PC-9 (cell line): Measurements from ENCODE around the gene MAGI1. TPM values are rescaled to one million over a fixed set of nuclear protein-coding genes. Genes with fewer than 3 reads are reported as not detected.

Experiments
- BruUV-seq: library from RNA; stranded (reverse); fragments of 400-500 nt; replicated peaks from 2 replicates; lab custom pipeline; 2021; lab: Mats Ljungman, UMichigan
- CTCF ChIA-PET: fragments of 300-600 bp; sonication (Branson Sonifier 250); formaldehyde crosslinking; loops from one replicate; lab custom pipeline; 2022; ENCODE audit warnings: antibody characterized with exemption; lab: Charles Lee
- POLR2A ChIA-PET: fragments of 300-600 bp; sonication (Branson Sonifier 250); formaldehyde crosslinking; loops from one replicate; lab custom pipeline; 2022; ENCODE audit warnings: antibody characterized with exemption; ENCODE audit not compliant: unreplicated experiment; lab: Charles Lee
- DNase-seq, 2 experiments: peaks; one replicate each; pipeline versions ENCODE4 v3.0.0 to v3.0.0-alpha.2; 2015 to 2022; ENCODE audit warnings: mixed read lengths in 1 of 2
- H2AFZ ChIP-seq: fragments of 200-600 bp; sonication (generic); 2 replicates; pipeline ENCODE4 v1.8.1; 2017; ENCODE audit warnings: antibody characterized with exemption
- H3F3A ChIP-seq: fragments of 200-600 bp; sonication (generic); 2 replicates; pipeline ENCODE4 v1.8.1; 2017; ENCODE audit warnings: antibody characterized with exemption, mild to moderate bottlenecking, low read depth; ENCODE audit not compliant: insufficient read depth
- H3K27ac ChIP-seq: fragments of 200-600 bp; sonication (generic); 2 replicates; pipeline ENCODE4 v1.6.1; 2016; ENCODE audit warnings: mixed run types
- H3K27me3 ChIP-seq: fragments of 200-600 bp; sonication (generic); 2 replicates; pipeline ENCODE4 v1.6.1; 2016; ENCODE audit warnings: low read depth, mixed run types; ENCODE audit not compliant: insufficient read depth
- H3K36me3 ChIP-seq: fragments of 200-600 bp; sonication (generic); 2 replicates; pipeline ENCODE4 v1.6.1; 2016; ENCODE audit warnings: low read depth, mixed run types
- H3K4me1 ChIP-seq: fragments of 200-600 bp; sonication (generic); replicated peaks from 2 replicates; pipeline ENCODE4 v1.6.1; 2016; ENCODE audit warnings: mixed run types; ENCODE audit not compliant: insufficient read depth
- H3K4me2 ChIP-seq: fragments of 200-600 bp; sonication (generic); 2 replicates; pipeline ENCODE4 v1.6.1; 2017; ENCODE audit warnings: mixed run types
- H3K4me3 ChIP-seq: fragments of 200-600 bp; sonication (generic); 2 replicates; pipeline ENCODE4 v1.6.1; 2016; ENCODE audit warnings: mixed run types
- H3K79me2 ChIP-seq: fragments of 200-600 bp; sonication (generic); 2 replicates; pipeline ENCODE4 v1.6.1; 2017; ENCODE audit warnings: low read depth, mixed run types
- H3K9me2 ChIP-seq: fragments of 200-600 bp; sonication (generic); 2 replicates; pipeline ENCODE4 v1.8.1; 2017; ENCODE audit warnings: mild to moderate bottlenecking; ENCODE audit not compliant: insufficient read depth
- H3K9me3 ChIP-seq: fragments of 200-600 bp; sonication (generic); 2 replicates; pipeline ENCODE4 v1.8.1; 2016; ENCODE audit warnings: low read depth; ENCODE audit not compliant: insufficient read depth
- H4K20me1 ChIP-seq: fragments of 200-600 bp; sonication (generic); 2 replicates; pipeline ENCODE4 v1.8.1; 2017; ENCODE audit not compliant: insufficient read depth
- CTCF ChIP-seq: fragments of 200-600 bp; sonication (generic); conservative IDR thresholded peaks from 2 replicates; pipeline ENCODE4 v1.6.1; 2017; ENCODE audit warnings: mixed run types, antibody characterized with exemption, mild to moderate bottlenecking, moderate library complexity
- EZH2 ChIP-seq: fragments of 200-600 bp; sonication (generic); IDR thresholded peaks from 2 replicates; pipeline ENCODE4 v1.8.0; 2017; ENCODE audit warnings: antibody characterized with exemption, low read depth
- intact Hi-C: fragments of 100-400 bp; cut with micrococcal nuclease; formaldehyde crosslinking; loops from one replicate; pipeline ENCODE4 v1.10.0; 2022; ENCODE audit not compliant: unreplicated experiment
- total RNA-seq: library from RNA; stranded (reverse); gene quantifications from 2 replicates; pipeline ENCODE4 v1.2.3, GENCODE V29; 2021

MAGI1 gene
- total RNA-seq, 1 experiment from 2014 or later = 23.3 TPM

- H3K4me3 ChIP-seq = no peak overlapping the region
- no peaks in the 10 kb centered on the region for H3K36me3 ChIP-seq
- no peak for DNase-seq
- no peak overlapping the region for H3K27ac ChIP-seq
- TF ChIP-seq EZH2 = no peak
- no peak for TF ChIP-seq CTCF
- H3K27me3 ChIP-seq = no peaks in the 10 kb centered on the region
- no peak overlapping the region for H3K4me2 ChIP-seq
- no peaks in the 10 kb centered on the region for H3K9me2 ChIP-seq
- no peaks in the 10 kb centered on the region for H3F3A ChIP-seq
- BruUV-seq = no TSS peak
- H3K9me3 ChIP-seq = no peaks in the 10 kb centered on the region
- H4K20me1 ChIP-seq = no peaks in the 10 kb centered on the region
- POLR2A ChIA-PET = no interaction called here
- intact Hi-C loops = no loop called here
- no peak overlapping the region for H2AFZ ChIP-seq
- CTCF ChIA-PET = no interaction called here
- peaks cover 8% of the 10 kb centered on the region; the same call in 1 of the 2 replicates for H3K79me2 ChIP-seq
- H3K4me1 ChIP-seq = 0 out of 2 replicates have a peak, but pooled peaks cover 8% of the 10 kb centered on the region
Observed at GRCh38 chr3:65846936-65847335, 191.8 kb downstream of the MAGI1 start.

- no TSS peak for BruUV-seq
- Histone ChIP-seq H3F3A (no peaks in the 10 kb centered on the region), H3K79me2 (0 out of 2 replicates have a peak, but pooled peaks cover 2% of the 10 kb centered on the region), H3K4me1 (no peaks in the 10 kb centered on the region), H3K27ac (no peak overlapping the region), H3K27me3 (no peaks in the 10 kb centered on the region), H2AFZ (no peak overlapping the region), H3K36me3 (no peaks in the 10 kb centered on the region), H3K4me3 (no peak overlapping the region), H3K9me2 (no peaks in the 10 kb centered on the region), H3K4me2 (no peak overlapping the region), H4K20me1 (no peaks in the 10 kb centered on the region), H3K9me3 (no peaks in the 10 kb centered on the region)
- TF ChIP-seq EZH2 = no peak
- intact Hi-C loops = no loop called here
- ChIA-PET POLR2A (no interaction called here), CTCF (no interaction called here)
- no peak for DNase-seq
Observed at GRCh38 chr3:65844370-65844769, 194.3 kb downstream of the MAGI1 start.

- Histone ChIP-seq H3K9me3 (no peaks in the 10 kb centered on the region), H3F3A (no peaks in the 10 kb centered on the region), H3K36me3 (no peaks in the 10 kb centered on the region), H3K4me1 (no peaks in the 10 kb centered on the region), H3K79me2 (0 out of 2 replicates have a peak, but pooled peaks cover 2% of the 10 kb centered on the region), H2AFZ (no peak overlapping the region), H3K27me3 (no peaks in the 10 kb centered on the region), H3K4me3 (no peak overlapping the region), H3K4me2 (no peak overlapping the region), H3K27ac (no peak overlapping the region), H3K9me2 (no peaks in the 10 kb centered on the region), H4K20me1 (no peaks in the 10 kb centered on the region)
- BruUV-seq = no TSS peak
- CTCF ChIA-PET = no interaction called here
- no peak for TF ChIP-seq CTCF
- TF ChIP-seq EZH2 = no peak
- DNase-seq = no peak
- POLR2A ChIA-PET = no interaction called here
- intact Hi-C loops = no loop called here
Observed at GRCh38 chr3:65843732-65844131, 195.0 kb downstream of the MAGI1 start.

- Histone ChIP-seq H2AFZ (no peak overlapping the region), H3K4me3 (no peak overlapping the region), H3K4me1 (peaks cover 17% of the 10 kb centered on the region), H3K27me3 (no peaks in the 10 kb centered on the region), H3K79me2 (0 out of 2 replicates have a peak, but pooled peaks cover 7% of the 10 kb centered on the region), H3K36me3 (no peaks in the 10 kb centered on the region), H3K9me2 (no peaks in the 10 kb centered on the region), H4K20me1 (no peaks in the 10 kb centered on the region), H3F3A (peaks cover 9% of the 10 kb centered on the region; the same call in 1 of the 2 replicates), H3K9me3 (no peaks in the 10 kb centered on the region), H3K4me2 (no peak overlapping the region), H3K27ac (no peak overlapping the region)
- BruUV-seq = no TSS peak
- ChIA-PET CTCF (no interaction called here), POLR2A (interaction anchor here (0.6 kb wide), 1 partner anchor 287 kb away, joined by 4 read pairs; no protein-coding TSS in a partner anchor)
- no peak for DNase-seq
- intact Hi-C loops = no loop called here
- TF ChIP-seq EZH2 (no peak), CTCF (no peak)
Observed at GRCh38 chr3:65837604-65838003, 201.1 kb downstream of the MAGI1 start.
